ENCODE measurements around the gene PRKG1.

Gene PRKG1

DNA sequence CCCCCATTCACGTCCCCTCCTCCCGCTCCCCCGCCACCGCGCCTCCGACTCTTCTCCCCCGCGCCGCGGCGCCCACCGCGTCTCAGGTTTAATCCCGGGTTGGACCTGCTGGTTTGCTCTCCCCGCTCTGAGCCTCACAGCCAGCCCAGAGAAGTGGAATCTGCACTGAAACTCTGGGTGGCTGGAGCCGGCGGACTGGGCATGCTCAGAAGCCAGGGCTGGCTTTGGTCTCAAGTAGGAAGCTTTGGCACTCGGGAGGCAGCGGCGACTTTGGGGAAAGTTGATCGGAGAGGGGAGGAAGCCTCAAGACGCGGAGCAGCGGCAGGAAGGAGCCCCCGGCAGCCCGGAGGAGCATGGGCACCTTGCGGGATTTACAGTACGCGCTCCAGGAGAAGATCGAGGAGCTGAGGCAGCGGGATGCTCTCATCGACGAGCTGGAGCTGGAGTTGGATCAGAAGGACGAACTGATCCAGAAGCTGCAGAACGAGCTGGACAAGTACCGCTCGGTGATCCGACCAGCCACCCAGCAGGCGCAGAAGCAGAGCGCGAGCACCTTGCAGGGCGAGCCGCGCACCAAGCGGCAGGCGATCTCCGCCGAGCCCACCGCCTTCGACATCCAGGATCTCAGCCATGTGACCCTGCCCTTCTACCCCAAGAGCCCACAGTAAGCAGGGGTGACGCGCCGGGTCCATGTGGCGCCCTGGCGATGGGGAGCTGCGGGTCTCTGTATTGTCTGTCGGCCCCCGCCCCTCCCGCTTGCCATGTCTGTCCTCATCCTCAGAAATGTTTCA is at the start of gene PRKG1:
PRKG1 (plus strand) TSS at position 250 of the 791 bp plus-strand sequence.
- no peak within 1 kb of the TSS for H3K27ac ChIP-seq
- no peak for TF ChIP-seq CTCF (conservative IDR thresholded peaks at IDR 0.05; ENCODE audit: low read depth)
- DNase-seq (ENCODE audit: low spot score) = peak; percentile 45
- ChIA-PET POLR2A (ENCODE audit: low non-redundant PET) (no interaction called here), CTCF (interaction anchor here (0.5 to 0.6 kb wide), 3 partner anchors 34 to 1288 kb away, joined by 3 to 4 read pairs (median 4); no protein-coding TSS in a partner anchor)

DNA sequence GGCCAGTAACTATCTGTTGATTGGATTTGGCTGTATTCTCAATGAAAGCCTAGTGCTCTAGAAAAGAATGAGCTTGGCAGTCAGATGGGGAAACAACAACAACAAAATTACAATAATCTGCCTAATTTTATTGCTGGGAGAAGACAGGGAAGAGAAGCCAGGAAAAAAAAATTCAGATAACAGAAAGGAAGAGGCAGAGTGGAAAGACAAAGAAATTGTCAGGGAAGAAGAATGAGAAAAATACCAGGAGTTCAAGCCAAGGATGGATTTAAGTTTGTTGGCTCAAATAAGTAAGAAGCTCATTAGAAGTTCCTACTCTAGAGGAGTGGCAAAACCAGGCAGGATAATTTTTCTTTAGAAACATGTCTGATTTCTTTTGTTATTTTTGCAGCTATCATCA is 45.9 kb upstream of the PRKG1 start:
- ChIA-PET POLR2A (ENCODE audit: low non-redundant PET) (no interaction called here), CTCF (interaction anchor here (0.6 to 1.0 kb wide), 3 partner anchors 42 to 1188 kb away, joined by 3 read pairs; no protein-coding TSS in a partner anchor)
- no peak for DNase-seq (ENCODE audit: low spot score)
- no peak overlapping the region for H3K27ac ChIP-seq
- TF ChIP-seq CTCF (conservative IDR thresholded peaks at IDR 0.05; ENCODE audit: low read depth) = no peak

- peak; percentile 7 for DNase-seq (ENCODE audit: low spot score)
- POLR2A ChIA-PET (ENCODE audit: low non-redundant PET) = no interaction called here
- CTCF ChIA-PET = interaction anchor here (1.0 kb wide), 1 partner anchor 1187 kb away, joined by 3 read pairs; no protein-coding TSS in a partner anchor
- no peak overlapping the region for H3K27ac ChIP-seq
- no peak for TF ChIP-seq CTCF (conservative IDR thresholded peaks at IDR 0.05; ENCODE audit: low read depth)
Observed at GRCh38 chr10:51029172-51029641, 45.1 kb upstream of the PRKG1 start.

GRCh38 chr10:51030480-51030879 is 43.8 kb upstream of the PRKG1 start:
- ChIA-PET CTCF (no interaction called here), POLR2A (ENCODE audit: low non-redundant PET) (no interaction called here)
- H3K27ac ChIP-seq = no peak overlapping the region
- DNase-seq (ENCODE audit: low spot score) = no peak
- no peak for TF ChIP-seq CTCF (conservative IDR thresholded peaks at IDR 0.05; ENCODE audit: low read depth)

GRCh38 chr10:51031950-51032349 is 42.3 kb upstream of the PRKG1 start:
- no peak overlapping the region for H3K27ac ChIP-seq
- DNase-seq (ENCODE audit: low spot score) = no peak
- CTCF ChIA-PET = no interaction called here
- POLR2A ChIA-PET (ENCODE audit: low non-redundant PET) = no interaction called here
- TF ChIP-seq CTCF (conservative IDR thresholded peaks at IDR 0.05; ENCODE audit: low read depth) = no peak

- ChIA-PET POLR2A (ENCODE audit: low non-redundant PET) (no interaction called here), CTCF (no interaction called here)
- no peak overlapping the region for H3K27ac ChIP-seq
- no peak for DNase-seq (ENCODE audit: low spot score)
- TF ChIP-seq CTCF (conservative IDR thresholded peaks at IDR 0.05; ENCODE audit: low read depth) = no peak
Observed at GRCh38 chr10:51034769-51035168, 39.5 kb upstream of the PRKG1 start.
